ENCODE results near the gene TRAM2.

Gene TRAM2

DNA sequence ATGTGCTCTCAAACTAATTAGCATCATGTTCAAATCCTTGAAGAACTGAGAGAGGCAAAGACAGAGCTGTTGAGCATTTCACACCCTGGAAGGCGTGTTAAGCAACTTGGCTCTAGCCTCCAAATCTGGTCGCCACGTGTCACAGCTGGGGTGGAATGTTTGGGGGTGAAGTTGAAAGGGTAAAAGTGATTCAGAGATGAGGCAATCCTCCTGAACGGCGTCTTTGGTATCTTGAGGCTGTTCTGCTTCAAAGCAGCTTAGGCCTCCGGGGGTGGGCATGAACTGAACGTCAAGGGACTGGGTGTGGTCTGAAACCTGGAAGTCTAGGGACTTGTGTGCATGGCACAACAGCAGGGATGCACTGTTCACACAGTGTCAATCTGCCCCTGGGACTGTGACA, 62.3 kb downstream of the TRAM2 start:
- Histone ChIP-seq H4K20me1 (ENCODE audit: insufficient read depth, low read length, poor library complexity, severe bottlenecking) (peaks cover 9% of the 10 kb centered on the region), H3K27me3 (ENCODE audit: insufficient read depth, low read length, poor library complexity, severe bottlenecking) (no peaks in the 10 kb centered on the region), H3K9ac (ENCODE audit: low read depth, low read length, poor library complexity, severe bottlenecking) (no peak overlapping the region), H3K9me3 (ENCODE audit: insufficient read depth, low read depth, low read length) (no peaks in the 10 kb centered on the region), H2AFZ (ENCODE audit: low read length) (no peak overlapping the region), H3F3A (ENCODE audit: low read depth) (no peaks in the 10 kb centered on the region), H3K9me2 (replicated peaks; ENCODE audit: low read depth, low read length) (no peaks in the 10 kb centered on the region), H3K4me1 (ENCODE audit: insufficient read depth, low read length, poor library complexity, severe bottlenecking) (peaks cover 11% of the 10 kb centered on the region), H3K79me2 (ENCODE audit: insufficient read depth, low read length) (peaks cover 37% of the 10 kb centered on the region), H3K4me3 (ENCODE audit: low read length, poor library complexity, severe bottlenecking) (no peak overlapping the region), H3K36me3 (ENCODE audit: insufficient read depth, low read length) (peaks cover 93% of the 10 kb centered on the region), H3K4me2 (ENCODE audit: low read depth, low read length, poor library complexity, severe bottlenecking) (no peak overlapping the region)
- TF ChIP-seq CTCF (conservative IDR thresholded peaks at IDR 0.05; ENCODE audit: low read length) (no peak), EZH2phosphoT487 (IDR thresholded peaks at IDR 0.05; ENCODE audit: borderline replicate concordance) (no peak)

DNA sequence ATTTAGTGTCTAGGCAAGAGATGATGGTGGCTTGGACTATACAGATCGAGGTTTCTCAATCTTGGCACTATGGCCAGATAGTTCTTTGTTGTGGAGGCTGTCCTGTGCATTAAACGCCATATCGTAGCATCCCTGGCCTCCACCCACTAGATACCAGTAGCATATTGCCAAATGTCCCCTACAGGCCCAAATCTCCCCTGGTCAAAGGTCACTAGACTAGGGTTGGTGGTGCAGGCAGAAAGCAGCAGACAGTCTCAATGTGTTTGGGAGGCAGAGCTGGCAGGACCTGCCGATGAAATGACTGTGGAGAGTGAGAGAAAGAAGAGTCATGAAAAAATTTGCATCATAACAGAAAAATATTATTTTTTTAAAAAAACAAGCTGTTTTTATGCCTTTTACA, 63.0 kb downstream of the TRAM2 start:
- H2AFZ ChIP-seq (ENCODE audit: low read length) = no peak overlapping the region
- no peaks in the 10 kb centered on the region for H3K9me2 ChIP-seq (replicated peaks; ENCODE audit: low read depth, low read length)
- H3K4me1 ChIP-seq (ENCODE audit: insufficient read depth, low read length, poor library complexity, severe bottlenecking) = peaks cover 11% of the 10 kb centered on the region
- H3K79me2 ChIP-seq (ENCODE audit: insufficient read depth, low read length) = peaks cover 31% of the 10 kb centered on the region
- no peaks in the 10 kb centered on the region for H3K27me3 ChIP-seq (ENCODE audit: insufficient read depth, low read length, poor library complexity, severe bottlenecking)
- H3K9ac ChIP-seq (ENCODE audit: low read depth, low read length, poor library complexity, severe bottlenecking) = no peak overlapping the region
- no peak overlapping the region for H3K4me2 ChIP-seq (ENCODE audit: low read depth, low read length, poor library complexity, severe bottlenecking)
- TF ChIP-seq EZH2phosphoT487 (IDR thresholded peaks at IDR 0.05; ENCODE audit: borderline replicate concordance) (no peak), CTCF (conservative IDR thresholded peaks at IDR 0.05; ENCODE audit: low read length) (no peak)
- no peak overlapping the region for H3K4me3 ChIP-seq (ENCODE audit: low read length, poor library complexity, severe bottlenecking)
- H3F3A ChIP-seq (ENCODE audit: low read depth) = no peaks in the 10 kb centered on the region
- peaks cover 9% of the 10 kb centered on the region for H4K20me1 ChIP-seq (ENCODE audit: insufficient read depth, low read length, poor library complexity, severe bottlenecking)
- H3K36me3 ChIP-seq (ENCODE audit: insufficient read depth, low read length) = peaks cover 93% of the 10 kb centered on the region
- no peaks in the 10 kb centered on the region for H3K9me3 ChIP-seq (ENCODE audit: insufficient read depth, low read depth, low read length)

- H3K9me3 ChIP-seq (ENCODE audit: insufficient read depth, low read depth, low read length) = no peaks in the 10 kb centered on the region
- no peak overlapping the region for H2AFZ ChIP-seq (ENCODE audit: low read length)
- no peaks in the 10 kb centered on the region for H3F3A ChIP-seq (ENCODE audit: low read depth)
- no peak overlapping the region for H3K4me2 ChIP-seq (ENCODE audit: low read depth, low read length, poor library complexity, severe bottlenecking)
- H3K36me3 ChIP-seq (ENCODE audit: insufficient read depth, low read length) = peaks cover 94% of the 10 kb centered on the region
- no peaks in the 10 kb centered on the region for H3K27me3 ChIP-seq (ENCODE audit: insufficient read depth, low read length, poor library complexity, severe bottlenecking)
- TF ChIP-seq CTCF (conservative IDR thresholded peaks at IDR 0.05; ENCODE audit: low read length) = no peak
- peaks cover 11% of the 10 kb centered on the region for H3K4me1 ChIP-seq (ENCODE audit: insufficient read depth, low read length, poor library complexity, severe bottlenecking)
- peaks cover 27% of the 10 kb centered on the region for H3K79me2 ChIP-seq (ENCODE audit: insufficient read depth, low read length)
- H3K4me3 ChIP-seq (ENCODE audit: low read length, poor library complexity, severe bottlenecking) = no peak overlapping the region
- peaks cover 9% of the 10 kb centered on the region for H4K20me1 ChIP-seq (ENCODE audit: insufficient read depth, low read length, poor library complexity, severe bottlenecking)
- H3K9me2 ChIP-seq (replicated peaks; ENCODE audit: low read depth, low read length) = no peaks in the 10 kb centered on the region
- no peak overlapping the region for H3K9ac ChIP-seq (ENCODE audit: low read depth, low read length, poor library complexity, severe bottlenecking)
Measured at GRCh38 chr6:52513464-52513863, 63.4 kb downstream of the TRAM2 start.
